ENCODE data around the gene AP5Z1.

Gene AP5Z1

DNA sequence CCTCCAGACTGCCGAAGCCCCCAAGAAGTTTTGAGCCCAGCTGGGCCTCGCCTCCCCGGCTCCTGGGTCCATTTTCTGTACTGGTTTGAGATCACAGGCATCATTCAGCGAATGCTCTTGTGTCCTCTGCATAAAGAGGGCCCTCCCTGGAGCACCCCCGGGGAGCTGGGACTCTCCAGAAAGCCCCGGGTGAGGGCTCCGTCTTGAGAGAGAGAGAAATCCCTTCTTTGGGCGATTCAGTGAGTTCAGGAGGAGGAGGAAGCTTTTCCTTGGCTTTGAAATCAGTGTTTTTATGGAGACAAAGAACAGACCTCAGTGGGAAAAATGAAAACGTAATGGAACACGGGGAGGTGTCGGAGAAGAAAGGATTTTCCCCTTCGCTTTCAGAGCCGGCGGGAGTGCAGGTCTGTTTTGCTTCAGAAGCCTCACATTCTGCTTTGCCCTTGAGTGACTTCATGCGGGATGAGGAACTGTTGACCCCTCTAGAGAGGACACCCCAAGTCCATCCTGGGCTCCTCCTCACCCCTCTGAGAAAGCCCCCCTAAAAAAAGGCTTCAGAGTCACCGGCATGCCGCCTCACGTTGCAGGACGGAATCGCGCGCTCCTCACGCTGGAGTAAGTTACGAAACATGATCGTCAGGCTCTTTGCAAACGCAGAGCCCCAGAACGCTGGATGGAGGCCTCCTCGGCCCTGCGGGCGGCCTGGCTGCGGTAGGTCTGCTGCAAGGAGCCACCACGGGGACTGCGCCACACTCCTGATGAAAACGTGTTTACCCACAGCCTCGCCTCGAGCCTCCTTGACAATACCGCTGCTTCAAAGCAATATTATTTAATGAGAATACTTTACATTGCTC, 8.5 kb upstream of the AP5Z1 start:
- no peak for DNase-seq (ENCODE audit: low read depth)

DNA sequence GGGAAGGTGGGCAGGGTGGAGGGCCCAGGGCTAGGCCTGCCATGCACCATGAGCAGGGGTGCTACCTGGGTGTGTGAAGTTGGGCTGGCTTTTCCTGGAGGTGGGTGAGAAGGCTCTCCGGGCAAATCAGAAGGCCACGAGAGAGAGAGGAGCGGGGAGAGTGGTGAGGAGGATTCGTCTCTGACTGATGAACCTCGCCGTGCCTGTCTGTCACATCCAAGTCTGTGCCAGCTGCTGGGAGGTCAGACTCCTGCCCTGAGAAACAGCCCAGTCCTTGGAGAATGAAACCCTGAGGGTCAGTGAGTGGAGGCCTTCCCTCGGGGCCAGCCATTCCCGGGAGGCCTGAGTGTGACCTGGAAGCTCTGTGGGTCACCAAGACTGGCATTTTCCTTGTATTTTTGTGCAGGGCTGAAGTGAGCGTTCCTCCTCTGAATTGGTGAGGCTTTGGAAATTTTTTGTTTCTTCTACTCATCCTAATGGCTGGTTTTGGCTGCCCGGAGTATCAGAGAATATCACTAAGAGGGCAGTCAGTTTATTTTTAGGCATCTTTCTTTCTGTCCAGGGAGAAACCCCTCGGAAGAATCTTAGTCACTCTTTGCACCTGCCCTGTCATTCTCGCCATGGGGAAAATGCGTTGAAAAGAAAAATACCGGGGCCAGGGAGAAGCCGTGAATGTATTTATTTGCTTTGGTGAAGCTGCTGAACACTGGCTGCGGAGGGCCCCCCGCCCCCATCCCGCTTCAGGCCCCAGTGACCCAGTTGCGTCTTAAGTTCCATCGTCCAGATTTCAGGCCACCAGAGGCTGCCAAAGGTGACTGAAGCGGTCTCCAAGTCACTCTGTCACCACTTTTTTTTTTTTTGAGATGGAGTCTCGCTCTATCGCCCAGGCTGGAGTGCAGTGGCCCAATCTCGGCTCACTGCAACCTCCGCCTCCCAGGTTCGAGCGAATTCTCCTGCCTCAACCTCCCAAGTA, 6.5 kb upstream of the AP5Z1 start:
- DNase-seq (ENCODE audit: low read depth), result no peak

- DNase-seq (ENCODE audit: low read depth), result no peak
Observed at GRCh38 chr7:4769761-4770160, 5.7 kb upstream of the AP5Z1 start.

- no peak for DNase-seq (ENCODE audit: low read depth)
Observed at GRCh38 chr7:4770886-4771285, 4.5 kb upstream of the AP5Z1 start.

DNA sequence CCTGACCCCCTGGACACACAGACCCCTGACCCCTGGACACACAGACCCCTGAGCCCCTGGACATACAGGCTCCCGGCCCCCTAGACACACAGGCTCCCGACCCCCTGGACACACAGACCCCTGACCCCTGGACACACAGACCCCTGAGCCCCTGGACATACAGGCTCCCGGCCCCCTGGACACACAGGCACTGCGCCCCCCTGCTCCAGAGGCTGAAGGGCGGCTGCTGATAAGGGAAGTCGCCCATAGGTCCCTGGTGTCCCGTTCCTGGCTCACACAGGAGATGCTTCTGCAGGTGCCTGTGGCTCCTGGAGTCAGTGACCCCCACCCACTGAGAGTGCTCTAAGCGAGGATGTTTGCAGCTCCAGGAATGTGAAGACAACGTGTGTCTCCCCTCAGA, 3.7 kb upstream of the AP5Z1 start:
- no peak for DNase-seq (ENCODE audit: low read depth)

DNA sequence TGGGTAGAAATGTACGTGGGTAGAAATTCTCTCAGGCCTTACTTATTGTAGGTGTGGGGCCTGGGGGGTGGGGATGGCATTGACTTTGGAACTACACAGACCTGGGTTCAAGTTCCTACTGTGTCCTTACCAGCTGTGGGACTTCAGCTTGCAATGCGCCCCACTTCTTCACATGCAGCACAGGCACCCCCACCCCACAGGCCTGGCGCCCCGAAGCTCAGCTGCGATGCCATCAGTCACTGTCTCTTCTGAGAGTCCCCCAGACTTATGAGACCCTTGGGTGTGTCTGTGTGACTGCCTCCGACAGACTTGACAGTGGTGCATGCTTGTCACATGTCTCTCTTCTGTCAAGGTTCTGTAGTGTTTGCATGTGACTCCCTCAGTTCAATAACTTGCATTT, 3.1 kb upstream of the AP5Z1 start:
- no peak for DNase-seq (ENCODE audit: low read depth)

DNA sequence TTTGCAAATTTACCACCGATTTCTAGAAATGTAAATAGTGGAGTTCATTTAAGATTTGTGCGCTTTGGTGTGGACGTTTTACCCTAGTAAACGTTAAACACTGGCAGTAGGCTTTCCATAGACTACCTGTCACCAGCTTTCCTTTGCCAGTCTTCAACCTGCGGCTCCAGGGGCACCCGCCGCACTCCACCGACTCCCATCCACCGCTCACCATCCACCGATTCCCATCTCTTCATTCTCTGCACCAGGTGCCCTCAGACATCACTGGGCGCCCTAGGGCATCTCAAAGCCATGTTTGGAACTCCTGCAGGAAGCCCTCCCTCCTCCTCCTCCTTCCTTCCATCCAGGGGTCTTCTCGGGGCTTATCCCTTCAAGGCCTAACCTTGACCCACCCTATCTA, 1.4 kb upstream of the AP5Z1 start:
- DNase-seq (ENCODE audit: low read depth), result no peak

DNA sequence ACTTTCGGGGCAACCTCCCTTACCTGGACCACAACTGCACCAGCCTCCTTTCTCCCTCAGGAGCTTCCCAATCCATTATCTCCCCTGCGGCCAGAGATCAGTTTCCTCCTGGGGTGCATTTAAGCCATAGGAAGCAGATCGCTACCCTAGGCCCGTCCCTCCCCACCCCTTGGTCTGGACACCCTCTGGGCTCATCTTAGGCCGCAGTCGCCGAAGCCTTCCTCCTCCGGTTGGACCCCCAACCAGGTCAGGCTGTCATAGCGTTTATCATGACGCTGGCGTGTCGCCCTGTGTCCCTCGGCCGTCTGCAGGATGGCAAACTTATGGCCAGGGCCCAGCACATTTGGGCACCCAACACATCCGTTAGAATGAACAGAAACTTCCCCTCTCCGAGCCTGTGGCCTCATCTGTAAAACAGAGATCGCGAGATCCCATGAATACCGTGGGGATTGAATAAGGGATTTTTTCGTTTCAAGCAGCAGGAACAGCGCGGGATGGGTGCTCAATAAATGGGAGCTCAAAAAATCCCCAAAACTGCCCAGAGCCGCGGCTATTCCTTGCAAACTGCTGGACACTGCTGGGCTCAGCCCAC, 669 bp upstream of the AP5Z1 start:
- peak; percentile 45 for DNase-seq (ENCODE audit: low read depth)

- DNase-seq (ENCODE audit: low read depth), result peak; percentile 33
Observed at GRCh38 chr7:4775848-4776623, 613 bp downstream of the AP5Z1 start.

GRCh38 chr7:4779118-4779517, 3.7 kb downstream of the AP5Z1 start:
- no peak for DNase-seq (ENCODE audit: low read depth)

- no peak for DNase-seq (ENCODE audit: low read depth)
Observed at GRCh38 chr7:4781366-4782069, 6.1 kb downstream of the AP5Z1 start.

GRCh38 chr7:4782333-4783291, 7.2 kb downstream of the AP5Z1 start:
- no peak for DNase-seq (ENCODE audit: low read depth)

- no peak for DNase-seq (ENCODE audit: low read depth)
Observed at GRCh38 chr7:4783292-4783652, 7.8 kb downstream of the AP5Z1 start.

DNA sequence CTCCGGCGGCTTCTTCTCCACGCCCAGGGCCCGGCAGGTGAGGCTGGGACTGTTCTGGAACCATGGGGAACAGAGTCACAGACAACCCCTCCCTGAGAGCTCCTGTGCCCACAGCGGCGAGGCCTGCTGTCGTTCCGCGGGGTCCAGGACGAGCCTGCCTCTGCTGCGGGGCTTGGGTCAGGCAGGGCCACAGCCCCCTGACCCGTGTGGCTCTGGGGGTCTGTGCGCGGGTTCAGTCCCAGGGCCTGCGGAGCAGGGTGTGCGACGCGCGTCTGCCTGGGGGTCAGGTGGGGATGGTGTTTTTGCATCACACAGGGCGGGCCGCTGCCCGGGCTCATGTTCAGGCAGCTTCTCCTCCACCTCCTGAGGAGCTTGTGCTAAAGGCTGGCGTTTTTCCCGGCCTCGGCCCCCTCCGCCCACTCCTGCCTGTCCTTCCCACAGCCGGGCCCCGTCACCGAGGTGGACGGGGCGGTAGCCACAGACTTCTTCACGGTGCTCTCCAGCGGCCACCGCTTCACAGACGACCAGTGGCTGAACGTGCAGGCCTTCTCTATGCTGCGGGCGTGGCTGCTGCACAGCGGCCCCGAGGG, 8.4 kb downstream of the AP5Z1 start:
- no peak for DNase-seq (ENCODE audit: low read depth)

DNA sequence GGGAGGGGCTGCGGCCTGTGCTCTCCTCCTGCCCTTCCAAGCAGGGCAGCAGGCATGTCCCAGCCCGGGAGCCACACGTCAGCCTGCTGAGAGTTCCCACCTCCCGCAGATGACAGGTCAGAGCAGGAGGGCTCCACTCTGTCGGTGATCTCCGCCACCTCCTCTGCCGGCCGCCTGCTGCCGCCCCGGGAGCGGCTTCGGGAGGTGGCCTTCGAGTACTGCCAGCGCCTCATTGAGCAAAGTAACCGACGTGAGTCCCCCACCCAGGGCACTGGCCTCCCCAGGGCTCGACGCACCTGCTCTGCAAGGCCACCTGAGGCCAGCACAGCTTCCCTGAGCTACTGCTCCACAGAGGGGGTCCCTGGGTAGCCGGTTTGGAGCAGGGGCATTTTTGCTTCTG, 9.4 kb downstream of the AP5Z1 start:
- no peak for DNase-seq (ENCODE audit: low read depth)

- no peak for DNase-seq (ENCODE audit: low read depth)
Observed at GRCh38 chr7:4785371-4785770, 9.9 kb downstream of the AP5Z1 start.

GRCh38 chr7:4786015-4786414, 10.6 kb downstream of the AP5Z1 start:
- no peak for DNase-seq (ENCODE audit: low read depth)

GRCh38 chr7:4787541-4787940, 12.1 kb downstream of the AP5Z1 start:
- no peak for DNase-seq (ENCODE audit: low read depth)

DNA sequence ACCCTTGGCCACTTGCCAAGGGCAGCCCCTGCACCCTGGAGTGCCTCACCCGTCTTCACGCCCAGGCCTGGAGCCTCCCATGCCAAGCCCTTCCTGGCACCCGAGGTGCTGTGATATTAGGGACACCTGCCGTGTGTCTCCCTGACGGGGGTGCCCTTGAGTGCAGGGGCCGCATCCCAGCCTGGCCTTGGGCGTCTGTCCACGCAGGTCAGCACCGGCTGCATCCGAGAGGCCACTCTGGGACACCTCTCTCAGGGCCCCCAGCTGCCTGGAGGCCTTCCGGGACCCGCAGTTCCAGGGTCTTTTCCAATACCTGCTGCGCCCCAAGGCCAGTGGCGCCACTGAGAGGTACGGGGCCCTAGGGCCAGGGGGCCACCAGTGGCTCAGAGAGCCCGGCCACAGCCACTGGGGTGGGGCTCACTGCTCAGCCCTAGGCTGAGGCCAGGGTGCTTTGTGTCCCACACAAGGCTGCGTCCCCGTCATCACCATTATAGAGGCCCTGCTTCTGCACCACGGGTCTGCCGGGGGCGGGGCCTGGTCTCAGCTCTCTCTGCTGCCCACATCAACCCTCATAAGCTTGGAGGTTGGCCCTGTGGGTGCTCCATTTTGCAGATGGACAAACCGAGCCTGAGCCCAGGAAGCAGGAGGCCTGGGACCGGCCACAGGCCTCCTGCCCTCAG, 12.7 kb downstream of the AP5Z1 start:
- no peak for DNase-seq (ENCODE audit: low read depth)
